GF-D8 (cell line): Measurements from ENCODE around the gene ADGRD2.
"Not testable (repeated sequence)": the region's sequence is repeated elsewhere in the genome, so short reads cannot be mapped to it uniquely, and the experiment has no call there.

ENCODE experiments used
- DNase-seq: peaks from one replicate; lab custom pipeline; 2025; lab: John Stamatoyannopoulos, UW

Gene ADGRD2

GRCh38 chr9:124450241-124450924 is at the start of gene ADGRD2:
ADGRD2 (plus strand) TSS chr9:124450451; CDS start chr9:124451667, 1,216 bp downstream.
- DNase-seq, result no peak

GRCh38 chr9:124403246-124403645 is 47.0 kb upstream of the ADGRD2 start:
- no peak for DNase-seq

GRCh38 chr9:124409410-124409809 is 40.8 kb upstream of the ADGRD2 start:
- DNase-seq, result no peak

GRCh38 chr9:124410321-124410913 is 39.8 kb upstream of the ADGRD2 start:
- DNase-seq, result no peak

GRCh38 chr9:124411514-124412227 is 38.6 kb upstream of the ADGRD2 start:
- DNase-seq, result no peak

- no peak for DNase-seq
Observed at GRCh38 chr9:124412228-124412575, 38.0 kb upstream of the ADGRD2 start.

- DNase-seq, result no peak
Observed at GRCh38 chr9:124414612-124415011, 35.6 kb upstream of the ADGRD2 start.

GRCh38 chr9:124415102-124415851 is 35.0 kb upstream of the ADGRD2 start, which contains the start of gene PSMB7:
PSMB7 (minus strand) TSS chr9:124415442; CDS start chr9:124415425, 17 bp downstream.
- peak; percentile 88 for DNase-seq

GRCh38 chr9:124415852-124416484 is 34.3 kb upstream of the ADGRD2 start:
- DNase-seq, result no peak

- no peak for DNase-seq
Observed at GRCh38 chr9:124419832-124420489, 30.3 kb upstream of the ADGRD2 start.

- no peak for DNase-seq
Observed at GRCh38 chr9:124420991-124421543, 29.2 kb upstream of the ADGRD2 start.

GRCh38 chr9:124423155-124423554 is 27.1 kb upstream of the ADGRD2 start:
- DNase-seq, result no peak

GRCh38 chr9:124423591-124423990 is 26.7 kb upstream of the ADGRD2 start:
- no peak for DNase-seq

GRCh38 chr9:124425733-124426132 is 24.5 kb upstream of the ADGRD2 start:
- not testable (repeated sequence) for DNase-seq

GRCh38 chr9:124426361-124426760 is 23.9 kb upstream of the ADGRD2 start:
- no peak for DNase-seq

- no peak for DNase-seq
Observed at GRCh38 chr9:124427281-124427680, 23.0 kb upstream of the ADGRD2 start.

- DNase-seq, result no peak
Observed at GRCh38 chr9:124428751-124429529, 21.3 kb upstream of the ADGRD2 start.

- no peak for DNase-seq
Observed at GRCh38 chr9:124429530-124429867, 20.8 kb upstream of the ADGRD2 start.

GRCh38 chr9:124436320-124436719 is 13.9 kb upstream of the ADGRD2 start:
- DNase-seq, result no peak

GRCh38 chr9:124437086-124437485 is 13.2 kb upstream of the ADGRD2 start:
- no peak for DNase-seq
